Activated CD4-positive, alpha-beta T cell treated with anti-CD3 and anti-CD28 coated beads, Interleukin-2, amount 50 U/mL, for 48 hours (primary cell): ENCODE measurements around the gene AHCYL1.
A peak's percentile ranks its signal among the peaks of the same experiment; 100 is the strongest.
"Not testable (repeated sequence)": the region's sequence is repeated elsewhere in the genome, so short reads cannot be mapped to it uniquely, and the experiment has no call there.

Experiments
- DNase-seq, 2 experiments: peaks; one replicate each; pipeline ENCODE4 v3.0.0-alpha.2; 2020

AHCYL1 gene

DNA sequence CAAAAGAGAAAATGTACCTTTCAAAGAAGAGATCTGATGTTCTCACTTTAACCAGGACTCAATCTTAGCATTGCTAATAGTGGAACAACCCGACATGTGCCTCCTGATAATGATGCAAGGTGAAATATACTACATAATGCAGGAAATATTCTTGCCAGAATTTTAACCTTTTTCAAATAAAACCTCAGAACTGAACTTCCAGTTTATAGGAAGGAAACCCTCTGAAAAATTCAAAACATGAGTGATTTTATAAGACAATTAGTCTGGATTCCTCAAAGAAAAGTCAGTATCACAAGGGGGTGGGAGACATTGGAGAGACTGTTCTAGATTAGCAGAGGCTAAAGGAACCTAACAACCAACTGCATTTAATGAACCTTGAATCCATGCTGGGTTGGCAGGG, 18.1 kb downstream of the AHCYL1 start:
- no peak for DNase-seq

- peak; percentile 57 to 68 for DNase-seq
Observed at GRCh38 chr1:110003747-110004428, 19.3 kb downstream of the AHCYL1 start.

GRCh38 chr1:110004583-110004982, 20.0 kb downstream of the AHCYL1 start:
- DNase-seq, result no peak

DNA sequence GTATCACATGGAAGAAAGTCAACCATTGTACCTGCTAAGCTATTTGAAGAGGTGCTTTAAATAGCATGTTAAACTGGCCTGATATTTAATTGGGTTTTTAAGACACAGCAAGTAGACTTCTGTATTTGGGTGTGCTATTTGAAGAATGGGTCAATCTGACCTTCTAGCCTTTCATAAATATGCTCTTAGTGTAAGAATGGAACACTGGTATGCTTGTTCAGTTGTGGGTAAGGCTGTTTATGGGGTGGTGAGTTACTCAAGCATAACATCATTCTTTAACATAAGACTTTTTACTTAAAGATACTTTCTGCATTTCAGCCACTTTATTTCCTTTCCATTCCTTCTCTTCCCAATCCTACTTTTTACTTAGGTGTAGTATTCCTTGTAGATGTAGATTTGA, 21.4 kb downstream of the AHCYL1 start:
- DNase-seq, result no peak

- DNase-seq, result no peak
Observed at GRCh38 chr1:110006516-110006915, 22.0 kb downstream of the AHCYL1 start.

GRCh38 chr1:110007046-110007830, 22.7 kb downstream of the AHCYL1 start:
- DNase-seq, result no peak

GRCh38 chr1:110008971-110009565, 24.5 kb downstream of the AHCYL1 start:
- no peak for DNase-seq

GRCh38 chr1:110011527-110012041, 27.0 kb downstream of the AHCYL1 start:
- DNase-seq, result no peak

- DNase-seq, result no peak
Observed at GRCh38 chr1:110012100-110012780, 27.7 kb downstream of the AHCYL1 start.

GRCh38 chr1:110017792-110018191, 33.2 kb downstream of the AHCYL1 start:
- DNase-seq, result no peak

DNA sequence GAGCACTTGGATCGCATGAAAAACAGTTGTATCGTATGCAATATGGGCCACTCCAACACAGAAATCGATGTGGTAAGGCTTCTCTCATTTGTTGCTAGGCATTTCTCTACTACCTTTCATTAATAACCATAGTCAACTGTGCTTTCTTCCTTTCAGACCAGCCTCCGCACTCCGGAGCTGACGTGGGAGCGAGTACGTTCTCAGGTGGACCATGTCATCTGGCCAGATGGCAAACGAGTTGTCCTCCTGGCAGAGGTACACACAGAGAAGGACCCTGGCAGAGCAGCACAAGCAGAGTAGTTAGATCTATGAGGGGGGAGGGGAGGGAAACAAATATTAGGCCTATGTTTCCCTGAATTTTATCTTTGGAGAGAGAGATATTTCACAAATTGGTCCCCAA, 33.8 kb downstream of the AHCYL1 start:
- DNase-seq, result no peak

DNA sequence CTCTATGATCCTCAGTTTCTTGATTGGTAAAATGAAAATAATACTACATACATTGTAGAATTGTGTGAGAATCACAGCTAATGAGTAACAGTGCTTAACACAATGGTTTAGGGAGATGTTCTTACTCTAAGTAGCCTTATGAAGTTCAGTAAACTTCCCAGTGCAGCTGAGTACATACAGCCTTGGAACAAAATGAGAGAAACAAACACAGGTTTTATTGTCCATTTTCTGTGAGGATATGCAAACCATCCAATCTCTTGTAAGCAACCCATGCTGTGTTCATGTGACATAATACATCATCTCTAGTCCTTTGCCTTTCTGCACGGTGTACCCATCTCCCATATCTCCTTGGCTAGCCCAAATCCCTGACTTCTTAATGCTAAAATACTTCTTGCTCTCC, 35.2 kb downstream of the AHCYL1 start:
- DNase-seq, result no peak

GRCh38 chr1:110021285-110021684, 36.7 kb downstream of the AHCYL1 start:
- DNase-seq, result no peak

DNA sequence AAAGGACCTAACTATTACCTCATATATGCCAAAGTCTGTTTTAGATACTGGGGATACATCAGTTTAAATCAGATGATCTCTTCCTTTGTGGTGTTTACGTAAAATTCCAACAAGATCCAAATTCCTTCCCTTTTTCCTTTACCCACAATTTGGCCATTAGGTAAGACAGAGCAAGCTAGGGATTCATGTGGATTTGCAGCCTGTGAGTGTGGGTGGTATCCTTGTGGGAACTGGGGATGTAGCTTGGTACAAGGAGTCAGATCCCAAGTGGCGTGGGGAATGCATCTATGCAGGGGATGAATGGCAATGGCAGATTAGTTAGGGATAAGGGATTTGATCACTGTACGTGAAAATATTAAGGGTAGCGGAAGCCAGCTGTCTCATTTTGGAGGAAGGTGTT, 40.0 kb downstream of the AHCYL1 start:
- DNase-seq, result no peak

GRCh38 chr1:110030687-110031086, 46.1 kb downstream of the AHCYL1 start:
- not testable (repeated sequence) for DNase-seq

DNA sequence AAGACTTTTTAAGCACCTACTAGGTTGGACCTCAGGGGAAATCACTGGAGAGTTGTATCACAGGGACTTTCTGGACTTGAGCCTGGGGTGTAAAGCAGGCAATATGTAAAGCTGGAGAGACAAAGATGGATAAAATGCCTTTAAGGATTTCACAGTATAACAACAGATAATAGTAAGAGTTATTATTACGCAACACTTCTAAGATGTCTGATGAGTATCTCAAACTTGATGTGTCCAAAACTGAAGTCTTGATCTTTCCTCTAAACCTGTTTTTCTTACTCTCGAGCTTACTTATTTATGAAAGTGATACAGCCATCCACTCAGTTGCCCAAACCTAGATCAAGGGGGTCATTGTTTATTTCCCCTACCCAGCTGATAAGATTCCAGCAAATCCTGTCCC, 47.8 kb downstream of the AHCYL1 start:
- no peak for DNase-seq

GRCh38 chr1:110033421-110033820, 48.9 kb downstream of the AHCYL1 start:
- DNase-seq, result no peak

GRCh38 chr1:110034040-110034450, 49.5 kb downstream of the AHCYL1 start:
- no peak for DNase-seq

GRCh38 chr1:110034451-110035235, 50.1 kb downstream of the AHCYL1 start, which contains the start of gene STRIP1:
STRIP1 (plus strand) TSS chr1:110034624; CDS start chr1:110034638, 14 bp downstream.
- DNase-seq, result peak; percentile 89 to 92

DNA sequence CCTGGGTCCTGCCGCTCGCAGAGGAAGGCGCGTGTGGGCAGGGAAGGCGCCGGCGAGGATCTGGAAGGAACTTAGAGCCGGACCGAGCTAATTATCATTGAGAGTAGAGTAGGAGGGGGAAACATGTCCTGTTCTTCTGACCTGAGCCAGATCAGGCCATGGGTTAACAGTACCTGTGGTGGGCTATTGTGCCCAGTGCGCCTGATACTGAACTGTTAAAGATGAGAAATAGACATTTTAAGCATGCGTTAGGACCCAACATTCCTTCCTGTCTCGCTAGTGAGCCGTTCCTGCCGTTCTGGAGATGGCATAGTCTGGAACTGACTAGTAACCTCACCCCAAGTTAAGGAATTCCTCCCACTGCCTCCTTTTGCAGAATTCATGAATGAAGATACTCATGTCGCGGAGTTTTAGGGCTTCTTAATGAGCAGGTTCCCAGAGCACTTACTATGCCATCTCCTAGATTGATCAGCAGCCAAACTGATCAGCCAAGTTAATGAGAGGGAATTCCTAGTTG, 50.7 kb downstream of the AHCYL1 start:
- no peak for DNase-seq

DNA sequence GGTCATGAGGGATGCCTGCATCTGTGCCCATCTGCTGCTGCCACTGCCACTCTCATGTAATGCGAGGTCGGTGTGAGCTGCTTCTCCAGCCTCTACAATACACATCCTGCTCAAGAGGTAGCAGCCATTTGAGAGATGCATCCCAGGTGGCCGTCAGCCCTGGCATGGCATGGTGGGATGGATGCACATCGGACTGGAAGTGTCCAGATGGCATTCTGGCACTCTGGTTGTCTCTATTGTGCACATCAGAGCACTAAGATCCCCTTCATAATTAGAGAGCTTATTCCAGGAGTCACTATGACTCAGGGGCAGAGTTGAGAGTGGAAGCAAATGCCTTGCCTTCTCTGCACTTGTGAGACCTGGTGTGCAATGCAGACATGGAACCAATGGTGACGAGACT, 53.7 kb downstream of the AHCYL1 start:
- no peak for DNase-seq

GRCh38 chr1:110039641-110040040, 55.1 kb downstream of the AHCYL1 start:
- no peak for DNase-seq
